ENCODE data around the gene NRIP1.

- no peak for TF ChIP-seq CTCF (IDR thresholded peaks at IDR 0.05)
- no peak for TF ChIP-seq POLR2A (IDR thresholded peaks at IDR 0.05)
These were observed 38.4 kb downstream of the NRIP1 start for GRCh38 chr21:15026370-15026769.
